NCI-H1092 (cell line): ENCODE measurements around the gene DDOST.

Source experiments
- DNase-seq: peaks from one replicate; lab custom pipeline; 2025; lab: John Stamatoyannopoulos, UW

DDOST gene

GRCh38 chr1:20661207-20662109, at the start of gene DDOST:
DDOST (minus strand) TSS chr1:20661369; CDS start chr1:20661350, 19 bp downstream.
- peak; percentile 99 for DNase-seq

GRCh38 chr1:20710469-20711284, 49.5 kb upstream of the DDOST start:
- peak; percentile 62 for DNase-seq

GRCh38 chr1:20709868-20710267, 48.7 kb upstream of the DDOST start:
- no peak for DNase-seq

GRCh38 chr1:20708891-20709290, 47.7 kb upstream of the DDOST start:
- no peak for DNase-seq

- no peak for DNase-seq
These were observed 46.9 kb upstream of the DDOST start for GRCh38 chr1:20708057-20708456.

GRCh38 chr1:20706841-20707240, 45.7 kb upstream of the DDOST start:
- no peak for DNase-seq

- DNase-seq, result no peak
These were observed 44.1 kb upstream of the DDOST start for GRCh38 chr1:20705203-20705755.

GRCh38 chr1:20704390-20705202, 43.4 kb upstream of the DDOST start:
- no peak for DNase-seq

GRCh38 chr1:20703124-20703756, 42.1 kb upstream of the DDOST start:
- DNase-seq, result no peak

GRCh38 chr1:20702416-20702815, 41.2 kb upstream of the DDOST start:
- no peak for DNase-seq

GRCh38 chr1:20701847-20702246, 40.7 kb upstream of the DDOST start:
- DNase-seq, result no peak

- no peak for DNase-seq
These were observed 40.3 kb upstream of the DDOST start for GRCh38 chr1:20701446-20701845.

- DNase-seq, result no peak
These were observed 39.6 kb upstream of the DDOST start for GRCh38 chr1:20700636-20701215.

GRCh38 chr1:20699558-20699957, 38.4 kb upstream of the DDOST start:
- no peak for DNase-seq

- DNase-seq, result no peak
These were observed 37.2 kb upstream of the DDOST start for GRCh38 chr1:20698195-20698910.

- DNase-seq, result no peak
These were observed 36.4 kb upstream of the DDOST start for GRCh38 chr1:20697563-20697962.

GRCh38 chr1:20696397-20697333, 35.5 kb upstream of the DDOST start:
- peak; percentile 91 for DNase-seq

- DNase-seq, result no peak
These were observed 34.3 kb upstream of the DDOST start for GRCh38 chr1:20695515-20695914.

- no peak for DNase-seq
These were observed 32.5 kb upstream of the DDOST start for GRCh38 chr1:20693623-20694022.
